HepG2 (cell line): ENCODE results near the gene MED22. TPM values are rescaled to one million over a fixed set of nuclear protein-coding genes. Genes with fewer than 3 reads are reported as not detected.

ENCODE experiments used
- ATAC-seq: fragments of 200-7000 bp; cut with Tn5 transposase; 3 replicates; pipeline ENCODE4 v1.9.1; 2020; ENCODE audit warnings: mild to moderate bottlenecking, moderate library complexity
- BruUV-seq: library from RNA; stranded (reverse); fragments of 400-500 nt; replicated peaks from 2 replicates; lab custom pipeline; 2021; lab: Mats Ljungman, UMichigan
- CTCF ChIA-PET: fragments of 300-600 bp; formaldehyde crosslinking; extraction: SDS; loops from one replicate; lab custom pipeline; 2021; ENCODE audit warnings: low total read pairs, inconsistent platforms, low intra/inter-chr PET ratio; lab: Yijun Ruan, JAX
- POLR2A ChIA-PET: fragments of 350-600 bp; sonication (Branson Sonifier 250); formaldehyde crosslinking; loops from one replicate; lab custom pipeline; 2020; ENCODE audit warnings: antibody characterized with exemption, inconsistent platforms; lab: Yijun Ruan, JAX
- DNase-seq: peaks from one replicate; pipeline ENCODE4 v3.0.0-alpha.2; 2015; ENCODE audit warnings: low spot score
- FAIRE-seq: peaks from 3 replicates; lab custom pipeline; 2011; peaks lifted over from hg19 to GRCh38; lab: Jason Lieb, UNC
- H2AFZ ChIP-seq: one replicate; pipeline ENCODE4 v1.6.1; 2011; ENCODE audit warnings: low read length, inconsistent platforms
- H3K27ac ChIP-seq: fragments of 300-600 bp; 3 replicates; pipeline ENCODE4 v1.8.0; 2011; ENCODE audit warnings: mixed run types, mild to moderate bottlenecking, mixed read lengths, low read length, inconsistent platforms; ENCODE audit not compliant: insufficient read depth; ENCODE audit errors: extremely low read length
- H3K27me3 ChIP-seq, 2 experiments: fragments of 200-600 bp in 1 of 2; 2 replicates in 1 of 2; 3 replicates in 1 of 2; pipeline versions ENCODE4 v1.6.0 to v1.8.0; 2011; ENCODE audit warnings: low read length in 2 of 2, mild to moderate bottlenecking in 2 of 2, moderate library complexity in 2 of 2, inconsistent platforms in 1 of 2; ENCODE audit not compliant: insufficient read depth in 2 of 2, control insufficient read depth in 1 of 2
- H3K36me3 ChIP-seq, 2 experiments: fragments of 200-600 bp in 1 of 2; replicated peaks in 1 of 2; 2 replicates in 1 of 2; 3 replicates in 1 of 2; pipeline versions ENCODE4 v1.5.1 to v1.8.0; 2011; ENCODE audit warnings: low read length in 2 of 2, inconsistent platforms in 1 of 2; ENCODE audit not compliant: insufficient read depth in 2 of 2, control insufficient read depth in 1 of 2
- H3K4me1 ChIP-seq: 2 replicates; pipeline ENCODE4 v1.5.1; 2012; ENCODE audit warnings: low read length, inconsistent platforms; ENCODE audit not compliant: insufficient read depth
- H3K4me2 ChIP-seq: 2 replicates; pipeline ENCODE4 v1.6.0; 2011; ENCODE audit warnings: low read depth, low read length, inconsistent platforms
- H3K4me3 ChIP-seq, 3 experiments: fragments of 200-600 bp in 1 of 3; sonication (generic), shearing (Covaris generic) in 1 of 3; replicated peaks in 1 of 3; 2 replicates each; pipeline ENCODE4 v1.5.1; 2011 to 2016; ENCODE audit warnings: low read length in 3 of 3, inconsistent platforms in 2 of 3, low read depth in 2 of 3, mild to moderate bottlenecking in 2 of 3, control low read depth in 1 of 3, mixed read lengths in 1 of 3; ENCODE audit not compliant: insufficient read depth in 1 of 3
- H3K79me2 ChIP-seq: one replicate; pipeline ENCODE4 v1.6.1; 2011; ENCODE audit warnings: low read length, inconsistent platforms; ENCODE audit not compliant: insufficient read depth
- H3K9ac ChIP-seq: 2 replicates; pipeline ENCODE4 v1.6.0; 2011; ENCODE audit warnings: mild to moderate bottlenecking, low read depth, low read length, inconsistent platforms; ENCODE audit not compliant: insufficient read depth
- H3K9me3 ChIP-seq: 2 replicates; pipeline ENCODE4 v1.5.1; 2012; ENCODE audit warnings: mild to moderate bottlenecking, low read length
- H4K20me1 ChIP-seq: 2 replicates; pipeline ENCODE4 v1.6.0; 2011; ENCODE audit warnings: inconsistent platforms, mild to moderate bottlenecking, low read length, moderate library complexity; ENCODE audit not compliant: insufficient read depth
- ARHGAP35 ChIP-seq: sonication (generic); formaldehyde crosslinking; IDR thresholded peaks from 2 replicates; pipeline ENCODE4 v1.9.0; 2022; ENCODE audit warnings: mild to moderate bottlenecking, inconsistent platforms, moderate library complexity, missing genetic modification reagents, borderline replicate concordance
- CBFB ChIP-seq: sonication (generic); formaldehyde crosslinking; IDR thresholded peaks from 2 replicates; pipeline ENCODE4 v1.4.0; 2020; ENCODE audit warnings: missing genetic modification reagents
- CHD4 ChIP-seq: fragments of 200-600 bp; sonication (generic); IDR thresholded peaks from 2 replicates; pipeline ENCODE4 v1.7.0; 2017; ENCODE audit warnings: mild to moderate bottlenecking, low read length, borderline replicate concordance
- GMEB2 ChIP-seq: IDR thresholded peaks from 2 replicates; pipeline ENCODE4 v1.6.1; 2016; ENCODE audit warnings: missing biosample characterization, missing genetic modification reagents, low read depth
- HOXA7 ChIP-seq: sonication (generic); formaldehyde crosslinking; IDR thresholded peaks from 2 replicates; pipeline ENCODE4 v1.8.1; 2022; ENCODE audit warnings: mild to moderate bottlenecking, missing genetic modification reagents, moderate library complexity
- MYC ChIP-seq: sonication (generic); formaldehyde crosslinking; IDR thresholded peaks from 2 replicates; pipeline ENCODE4 v1.9.0; 2021; ENCODE audit warnings: missing genetic modification reagents, borderline replicate concordance
- SYNCRIP ChIP-seq: fragments of 200-400 bp; formaldehyde crosslinking; IDR thresholded peaks from 2 replicates; pipeline ENCODE4 v1.6.1; 2018; ENCODE audit warnings: mild to moderate bottlenecking, low read depth, low read length; ENCODE audit not compliant: insufficient read depth
- TAF15 ChIP-seq: fragments of 200-400 bp; formaldehyde crosslinking; IDR thresholded peaks from one replicate; pipeline ENCODE4 v1.6.1; 2018; ENCODE audit warnings: mild to moderate bottlenecking, low read depth, low read length; ENCODE audit not compliant: poor library complexity, severe bottlenecking
- ZNF296 ChIP-seq: sonication (generic); formaldehyde crosslinking; conservative IDR thresholded peaks from 2 replicates; pipeline ENCODE4 v1.5.0; 2020; ENCODE audit warnings: mild to moderate bottlenecking, missing genetic modification reagents
- ZNF441 ChIP-seq: sonication (generic); formaldehyde crosslinking; IDR thresholded peaks from 2 replicates; pipeline ENCODE4 v1.7.0; 2021; ENCODE audit warnings: missing genetic modification reagents, borderline replicate concordance
- ZSCAN25 ChIP-seq: sonication (generic); formaldehyde crosslinking; IDR thresholded peaks from 2 replicates; pipeline ENCODE4 v1.8.0; 2022; ENCODE audit warnings: mild to moderate bottlenecking, missing genetic modification reagents
- WGBS: methylation state at CpG from one replicate; pipeline ENCODE4 v1.1.6; 2017; ENCODE audit warnings: low lambda C conversion rate; 5-methylcytosine and 5-hydroxymethylcytosine counted together
- in situ Hi-C: cut with HindIII; loops from 2 replicates; pipeline ENCODE4 v1.10.0; 2017; ENCODE audit warnings: low pct_unique_long_range_greater_than_20kb; ENCODE audit not compliant: extremely low pct_ligation_motif_present
- intact Hi-C: fragments of 100-400 bp; cut with micrococcal nuclease; formaldehyde crosslinking; loops from one replicate; pipeline ENCODE4 v1.10.0; 2022; ENCODE audit not compliant: unreplicated experiment
- polyA plus RNA-seq, 8 experiments: library from polyadenylated mRNA; depleted of rRNA in 3 of 8; stranded (reverse) in 7 of 8; unstranded in 1 of 8; fragments of >200 nt; fragmentation: Illumina TruSeq in 4 of 8; extraction: Trizol in 4 of 8; gene quantifications; 2 replicates each; pipeline versions ENCODE4 v1.2.1 to v1.2.3, GENCODE V29; 2011 to 2016; ENCODE audit warnings: low read depth in 4 of 8, missing spikeins in 1 of 8, mixed read lengths in 1 of 8; ENCODE audit not compliant: insufficient read depth in 1 of 8
- total RNA-seq, 5 experiments: library from RNA; depleted of rRNA; stranded (reverse); fragments of >200 nt; fragmentation: Illumina TruSeq; extraction: Trizol; gene quantifications; 2 replicates each; pipeline ENCODE4 v1.2.3, GENCODE V29; 2016; ENCODE audit warnings: low read depth in 1 of 5

MED22 gene
- total and polyA plus RNA-seq, 2 of the 13 experiments (the other 11 are each of a cell fraction or from before 2014, with no cell fraction given) = 15.8 to 22.1 TPM

GRCh38 chr9:133344979-133345378 is 3.0 kb downstream of the MED22 start (continued):
- TF ChIP-seq ARHGAP35 (CRISPR knock-in tag) (no peak), TAF15 (no peak), SYNCRIP (no peak), HOXA7 (CRISPR knock-in tag) (no peak), GMEB2 (CRISPR knock-in tag) (no peak)

DNA sequence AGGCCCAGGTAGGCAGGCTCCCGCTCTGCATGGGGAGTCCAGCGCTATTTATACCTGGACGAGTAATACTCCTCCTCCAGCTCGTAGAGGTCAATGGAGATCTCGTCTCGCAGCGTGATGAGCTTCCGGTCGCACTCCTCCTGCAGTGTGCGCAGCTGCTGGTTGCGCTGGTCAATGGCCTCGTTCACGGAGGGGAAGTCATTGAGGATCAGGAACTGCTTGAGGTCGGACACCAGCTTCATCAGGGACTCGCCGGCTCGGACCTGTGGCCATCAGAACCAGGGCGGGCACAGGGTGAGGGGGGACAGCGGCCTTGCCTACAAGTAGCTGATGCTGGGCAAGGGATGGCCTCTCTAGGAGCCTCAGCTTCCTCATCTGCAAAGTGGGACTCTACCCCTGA is 3.9 kb downstream of the MED22 start:
- ATAC-seq = no peak
- BruUV-seq = no TSS peak
- Histone ChIP-seq H3K79me2 (peaks cover 27% of the 10 kb centered on the region), H2AFZ (no peak overlapping the region), H3K9ac (no peak overlapping the region), H3K9me3 (no peaks in the 10 kb centered on the region), H3K27me3 (no peaks in the 10 kb centered on the region; a peak in 1 of 5 replicates), H3K4me1 (peaks cover 14% of the 10 kb centered on the region)
- WGBS = 100% methylated on average over 5 of the region's 19 CpGs
- no peak for DNase-seq
- CTCF ChIA-PET = no interaction called here
- TF ChIP-seq CHD4 (no peak), MYC (no peak), ZNF441 (CRISPR knock-in tag) (no peak), ZNF296 (CRISPR knock-in tag) (no peak), ZSCAN25 (no peak), CBFB (CRISPR knock-in tag) (no peak)
- TF ChIP-seq, all 625 proteins: peak for 0
- peaks cover 8 to 59% of the 10 kb centered on the region in 2 experiments; a peak in 4 of 5 replicates for H3K36me3 ChIP-seq
- POLR2A ChIA-PET = no interaction called here
- intact Hi-C loops = no loop called here
- no peak overlapping the region for H3K4me2 ChIP-seq
- H3K27ac ChIP-seq = no peak overlapping the region
- H4K20me1 ChIP-seq = peaks cover 3% of the 10 kb centered on the region
- no peak for FAIRE-seq
- no peak overlapping the region for H3K4me3 ChIP-seq
- in situ Hi-C loops = no loop called here
